ENCODE results near the gene NATD1.

Gene NATD1

GRCh38 chr17:21191698-21192097, 61.5 kb downstream of the NATD1 start:
- no peak for DNase-seq (ENCODE audit: low spot score)

GRCh38 chr17:21190078-21190477, 63.1 kb downstream of the NATD1 start:
- DNase-seq (ENCODE audit: low spot score), result no peak

GRCh38 chr17:21189361-21189760, 63.8 kb downstream of the NATD1 start:
- no peak for DNase-seq (ENCODE audit: low spot score)

Measured in GM03348 (cell line).